HepG2 (cell line): ENCODE results near the gene TOMM20. TPM values are rescaled to one million over a fixed set of nuclear protein-coding genes. Genes with fewer than 3 reads are reported as not detected.

Experiments
- CC2D1A ChIP-seq: sonication (generic); formaldehyde crosslinking; IDR thresholded peaks from 2 replicates; pipeline ENCODE4 v1.8.1; 2023; ENCODE audit warnings: mild to moderate bottlenecking, missing genetic modification reagents
- CHD4 ChIP-seq: fragments of 200-600 bp; sonication (generic); IDR thresholded peaks from 2 replicates; pipeline ENCODE4 v1.7.0; 2017; ENCODE audit warnings: mild to moderate bottlenecking, low read length, borderline replicate concordance
- FOXC1 ChIP-seq: sonication (generic); formaldehyde crosslinking; IDR thresholded peaks from 2 replicates; pipeline ENCODE4 v1.8.0; 2022; ENCODE audit warnings: mild to moderate bottlenecking, missing genetic modification reagents, borderline replicate concordance
- ISX ChIP-seq: sonication (generic); formaldehyde crosslinking; conservative IDR thresholded peaks from 2 replicates; pipeline ENCODE4 v1.5.0; 2020; ENCODE audit warnings: missing genetic modification reagents
- KLF11 ChIP-seq: IDR thresholded peaks from 2 replicates; pipeline ENCODE4 v1.6.1; 2016; ENCODE audit warnings: missing compliant biosample characterization
- RELA ChIP-seq: sonication (generic); formaldehyde crosslinking; IDR thresholded peaks from 2 replicates; pipeline ENCODE4 v1.4.0; 2020; ENCODE audit warnings: missing genetic modification reagents
- SP1 ChIP-seq, 2 experiments: fragments of 450-650 bp in 1 of 2; sonication (generic) in 1 of 2; formaldehyde crosslinking in 1 of 2; IDR thresholded peaks; 2 replicates each; pipeline versions ENCODE4 v1.4.0 to v1.6.1; 2016 to 2020; ENCODE audit warnings: missing genetic modification reagents in 1 of 2
- TBL1XR1 ChIP-seq: fragments of 150-350 bp; IDR thresholded peaks from 2 replicates; pipeline ENCODE4 v1.6.1; 2014; ENCODE audit warnings: borderline replicate concordance, low read length; ENCODE audit not compliant: partially characterized antibody
- ZNF121 ChIP-seq: sonication (generic); formaldehyde crosslinking; IDR thresholded peaks from 2 replicates; pipeline ENCODE4 v1.5.0; 2020; ENCODE audit warnings: mild to moderate bottlenecking, missing genetic modification reagents
- ZNF160 ChIP-seq: sonication (generic); formaldehyde crosslinking; IDR thresholded peaks from 2 replicates; pipeline ENCODE4 v1.8.0; 2022; ENCODE audit warnings: mild to moderate bottlenecking, inconsistent platforms, missing genetic modification reagents
- ZNF33A ChIP-seq: sonication (generic); formaldehyde crosslinking; IDR thresholded peaks from 2 replicates; pipeline ENCODE4 v1.5.1; 2020; ENCODE audit warnings: missing genetic modification reagents, mild to moderate bottlenecking, moderate library complexity, borderline replicate concordance
- ZNF530 ChIP-seq: sonication (generic); formaldehyde crosslinking; IDR thresholded peaks from 2 replicates; pipeline ENCODE4 v1.5.0; 2020; ENCODE audit warnings: low read depth, mild to moderate bottlenecking, missing genetic modification reagents
- ZNF552 ChIP-seq: sonication (generic); formaldehyde crosslinking; IDR thresholded peaks from 2 replicates; pipeline ENCODE4 v1.9.0; 2022; ENCODE audit warnings: missing genetic modification reagents, mild to moderate bottlenecking, borderline replicate concordance
- ZNF558 ChIP-seq: sonication (generic); formaldehyde crosslinking; IDR thresholded peaks from 2 replicates; pipeline ENCODE4 v1.9.0; 2022; ENCODE audit warnings: mild to moderate bottlenecking, missing genetic modification reagents, borderline replicate concordance
- polyA plus RNA-seq, 8 experiments: library from polyadenylated mRNA; depleted of rRNA in 3 of 8; stranded (reverse) in 7 of 8; unstranded in 1 of 8; fragments of >200 nt; fragmentation: Illumina TruSeq in 4 of 8; extraction: Trizol in 4 of 8; gene quantifications; 2 replicates each; pipeline versions ENCODE4 v1.2.1 to v1.2.3, GENCODE V29; 2011 to 2016; ENCODE audit warnings: low read depth in 4 of 8, missing spikeins in 1 of 8, mixed read lengths in 1 of 8; ENCODE audit not compliant: insufficient read depth in 1 of 8
- total RNA-seq, 5 experiments: library from RNA; depleted of rRNA; stranded (reverse); fragments of >200 nt; fragmentation: Illumina TruSeq; extraction: Trizol; gene quantifications; 2 replicates each; pipeline ENCODE4 v1.2.3, GENCODE V29; 2016; ENCODE audit warnings: low read depth in 1 of 5
- TF ChIP-seq, protein P1 (sequence below): sonication (generic); formaldehyde crosslinking; IDR thresholded peaks from 2 replicates; pipeline ENCODE4 v1.4.0; 2020; ENCODE audit warnings: missing genetic modification reagents
- TF ChIP-seq, protein P2 (sequence below): sonication (generic); formaldehyde crosslinking; IDR thresholded peaks from 2 replicates; pipeline ENCODE4 v1.5.1; 2020; ENCODE audit warnings: mild to moderate bottlenecking, missing genetic modification reagents, borderline replicate concordance
- TF ChIP-seq, protein P3 (sequence below): sonication (generic); formaldehyde crosslinking; conservative IDR thresholded peaks from 2 replicates; pipeline ENCODE4 v1.8.1; 2023; ENCODE audit warnings: missing genetic modification reagents
- TF ChIP-seq, protein P4 (sequence below): sonication (generic); formaldehyde crosslinking; IDR thresholded peaks from 2 replicates; pipeline ENCODE4 v1.9.0; 2021; ENCODE audit warnings: missing genetic modification reagents, borderline replicate concordance

The TOMM20 gene
- total and polyA plus RNA-seq, 2 of the 13 experiments (the other 11 are each of a cell fraction or from before 2014, with no cell fraction given) = 153 to 376 TPM

DNA sequence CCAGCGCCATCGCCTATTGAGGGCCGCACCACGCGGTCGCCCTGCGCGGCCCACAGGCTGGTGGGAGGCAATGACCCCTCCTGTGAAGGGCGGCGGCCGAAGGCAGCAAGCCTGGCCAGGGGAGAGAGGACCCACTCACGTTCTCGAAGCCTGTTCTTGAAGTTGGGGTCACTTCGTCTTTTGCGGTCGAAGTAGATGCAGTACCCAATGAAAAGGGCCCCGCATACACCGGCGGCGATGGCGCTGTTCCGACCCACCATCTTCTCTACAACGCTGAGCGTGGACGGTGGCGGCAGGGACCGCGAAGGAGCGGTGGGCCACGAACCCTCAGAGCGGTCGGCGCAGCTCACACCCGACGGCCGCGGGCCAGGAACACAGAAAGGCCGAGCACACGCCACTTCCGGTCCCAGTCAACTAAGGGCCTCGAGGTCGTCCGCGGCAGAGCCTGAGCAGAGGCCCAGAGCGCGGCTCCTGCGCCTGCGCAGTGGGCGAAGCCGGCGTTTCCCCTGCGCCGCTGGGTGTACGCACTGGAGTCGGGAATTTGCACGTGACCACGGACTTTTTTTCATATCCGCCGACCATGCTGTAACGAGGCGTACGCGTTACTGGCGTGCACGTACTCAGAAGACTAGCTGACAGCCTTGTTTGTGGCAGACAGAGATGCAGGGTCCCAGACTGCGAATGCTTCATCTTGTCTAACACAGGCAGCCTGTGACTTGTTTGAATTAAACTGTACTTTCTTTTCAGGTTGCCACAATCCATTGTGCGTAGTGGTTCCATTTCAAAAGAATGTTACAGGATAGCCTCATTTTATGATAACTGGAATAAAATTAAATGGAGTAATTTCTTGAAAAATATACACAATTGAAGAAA is at the start of gene TOMM20 (continued):
- TF ChIP-seq, protein P1, sequence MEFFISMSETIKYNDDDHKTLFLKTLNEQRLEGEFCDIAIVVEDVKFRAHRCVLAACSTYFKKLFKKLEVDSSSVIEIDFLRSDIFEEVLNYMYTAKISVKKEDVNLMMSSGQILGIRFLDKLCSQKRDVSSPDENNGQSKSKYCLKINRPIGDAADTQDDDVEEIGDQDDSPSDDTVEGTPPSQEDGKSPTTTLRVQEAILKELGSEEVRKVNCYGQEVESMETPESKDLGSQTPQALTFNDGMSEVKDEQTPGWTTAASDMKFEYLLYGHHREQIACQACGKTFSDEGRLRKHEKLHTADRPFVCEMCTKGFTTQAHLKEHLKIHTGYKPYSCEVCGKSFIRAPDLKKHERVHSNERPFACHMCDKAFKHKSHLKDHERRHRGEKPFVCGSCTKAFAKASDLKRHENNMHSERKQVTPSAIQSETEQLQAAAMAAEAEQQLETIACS (CRISPR knock-in tag) = peak; percentile 53; the same call in 1 of the 2 replicates
- no peak for TF ChIP-seq ZNF33A (CRISPR knock-in tag)
- TF ChIP-seq KLF11 = no peak
- peak; percentile 54; the same call in 1 of the 2 replicates for TF ChIP-seq ZNF160 (CRISPR knock-in tag)
- TF ChIP-seq, protein P2, sequence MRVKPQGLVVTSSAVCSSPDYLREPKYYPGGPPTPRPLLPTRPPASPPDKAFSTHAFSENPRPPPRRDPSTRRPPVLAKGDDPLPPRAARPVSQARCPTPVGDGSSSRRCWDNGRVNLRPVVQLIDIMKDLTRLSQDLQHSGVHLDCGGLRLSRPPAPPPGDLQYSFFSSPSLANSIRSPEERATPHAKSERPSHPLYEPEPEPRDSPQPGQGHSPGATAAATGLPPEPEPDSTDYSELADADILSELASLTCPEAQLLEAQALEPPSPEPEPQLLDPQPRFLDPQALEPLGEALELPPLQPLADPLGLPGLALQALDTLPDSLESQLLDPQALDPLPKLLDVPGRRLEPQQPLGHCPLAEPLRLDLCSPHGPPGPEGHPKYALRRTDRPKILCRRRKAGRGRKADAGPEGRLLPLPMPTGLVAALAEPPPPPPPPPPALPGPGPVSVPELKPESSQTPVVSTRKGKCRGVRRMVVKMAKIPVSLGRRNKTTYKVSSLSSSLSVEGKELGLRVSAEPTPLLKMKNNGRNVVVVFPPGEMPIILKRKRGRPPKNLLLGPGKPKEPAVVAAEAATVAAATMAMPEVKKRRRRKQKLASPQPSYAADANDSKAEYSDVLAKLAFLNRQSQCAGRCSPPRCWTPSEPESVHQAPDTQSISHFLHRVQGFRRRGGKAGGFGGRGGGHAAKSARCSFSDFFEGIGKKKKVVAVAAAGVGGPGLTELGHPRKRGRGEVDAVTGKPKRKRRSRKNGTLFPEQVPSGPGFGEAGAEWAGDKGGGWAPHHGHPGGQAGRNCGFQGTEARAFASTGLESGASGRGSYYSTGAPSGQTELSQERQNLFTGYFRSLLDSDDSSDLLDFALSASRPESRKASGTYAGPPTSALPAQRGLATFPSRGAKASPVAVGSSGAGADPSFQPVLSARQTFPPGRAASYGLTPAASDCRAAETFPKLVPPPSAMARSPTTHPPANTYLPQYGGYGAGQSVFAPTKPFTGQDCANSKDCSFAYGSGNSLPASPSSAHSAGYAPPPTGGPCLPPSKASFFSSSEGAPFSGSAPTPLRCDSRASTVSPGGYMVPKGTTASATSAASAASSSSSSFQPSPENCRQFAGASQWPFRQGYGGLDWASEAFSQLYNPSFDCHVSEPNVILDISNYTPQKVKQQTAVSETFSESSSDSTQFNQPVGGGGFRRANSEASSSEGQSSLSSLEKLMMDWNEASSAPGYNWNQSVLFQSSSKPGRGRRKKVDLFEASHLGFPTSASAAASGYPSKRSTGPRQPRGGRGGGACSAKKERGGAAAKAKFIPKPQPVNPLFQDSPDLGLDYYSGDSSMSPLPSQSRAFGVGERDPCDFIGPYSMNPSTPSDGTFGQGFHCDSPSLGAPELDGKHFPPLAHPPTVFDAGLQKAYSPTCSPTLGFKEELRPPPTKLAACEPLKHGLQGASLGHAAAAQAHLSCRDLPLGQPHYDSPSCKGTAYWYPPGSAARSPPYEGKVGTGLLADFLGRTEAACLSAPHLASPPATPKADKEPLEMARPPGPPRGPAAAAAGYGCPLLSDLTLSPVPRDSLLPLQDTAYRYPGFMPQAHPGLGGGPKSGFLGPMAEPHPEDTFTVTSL (CRISPR knock-in tag) = no peak
- TF ChIP-seq, protein P3, sequence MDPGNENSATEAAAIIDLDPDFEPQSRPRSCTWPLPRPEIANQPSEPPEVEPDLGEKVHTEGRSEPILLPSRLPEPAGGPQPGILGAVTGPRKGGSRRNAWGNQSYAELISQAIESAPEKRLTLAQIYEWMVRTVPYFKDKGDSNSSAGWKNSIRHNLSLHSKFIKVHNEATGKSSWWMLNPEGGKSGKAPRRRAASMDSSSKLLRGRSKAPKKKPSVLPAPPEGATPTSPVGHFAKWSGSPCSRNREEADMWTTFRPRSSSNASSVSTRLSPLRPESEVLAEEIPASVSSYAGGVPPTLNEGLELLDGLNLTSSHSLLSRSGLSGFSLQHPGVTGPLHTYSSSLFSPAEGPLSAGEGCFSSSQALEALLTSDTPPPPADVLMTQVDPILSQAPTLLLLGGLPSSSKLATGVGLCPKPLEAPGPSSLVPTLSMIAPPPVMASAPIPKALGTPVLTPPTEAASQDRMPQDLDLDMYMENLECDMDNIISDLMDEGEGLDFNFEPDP (CRISPR knock-in tag) = no peak
- 0 out of 2 replicates have a peak, but pooled peaks have one; percentile 26 for TF ChIP-seq CHD4
- no peak; the same call in 1 of the 2 replicates for TF ChIP-seq ISX (CRISPR knock-in tag)
- peak; percentile 28; the same call in 1 of the 2 replicates for TF ChIP-seq RELA
- no peak for TF ChIP-seq TBL1XR1
- TF ChIP-seq, protein P4, sequence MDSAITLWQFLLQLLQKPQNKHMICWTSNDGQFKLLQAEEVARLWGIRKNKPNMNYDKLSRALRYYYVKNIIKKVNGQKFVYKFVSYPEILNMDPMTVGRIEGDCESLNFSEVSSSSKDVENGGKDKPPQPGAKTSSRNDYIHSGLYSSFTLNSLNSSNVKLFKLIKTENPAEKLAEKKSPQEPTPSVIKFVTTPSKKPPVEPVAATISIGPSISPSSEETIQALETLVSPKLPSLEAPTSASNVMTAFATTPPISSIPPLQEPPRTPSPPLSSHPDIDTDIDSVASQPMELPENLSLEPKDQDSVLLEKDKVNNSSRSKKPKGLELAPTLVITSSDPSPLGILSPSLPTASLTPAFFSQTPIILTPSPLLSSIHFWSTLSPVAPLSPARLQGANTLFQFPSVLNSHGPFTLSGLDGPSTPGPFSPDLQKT (CRISPR knock-in tag) = 0 out of 2 replicates have a peak, but pooled peaks have one; percentile 75
- TF ChIP-seq FOXC1 (CRISPR knock-in tag) = peak; percentile 86
- no peak for TF ChIP-seq CC2D1A (CRISPR knock-in tag)
- no peak for TF ChIP-seq SP1 (IDR thresholded peaks at IDR 0.05)
- TF ChIP-seq SP1 (CRISPR knock-in tag; IDR thresholded peaks at IDR 0.05) = no peak
- TF ChIP-seq ZNF121 (CRISPR knock-in tag) = peak; percentile 43
- TF ChIP-seq ZNF552 (CRISPR knock-in tag) = no peak; the same call in 1 of the 2 replicates
- TF ChIP-seq ZNF558 (CRISPR knock-in tag) = peak; percentile 85; the same call in 1 of the 2 replicates
- TF ChIP-seq ZNF530 (CRISPR knock-in tag) = no peak
